ENCODE data around the gene STX5. TPM values are rescaled to one million over a fixed set of nuclear protein-coding genes. Genes with fewer than 3 reads are reported as not detected.
A peak's percentile ranks its signal among the peaks of the same experiment; 100 is the strongest.

The STX5 gene
- total and polyA plus RNA-seq, 10 of the 15 experiments (the other 5 are each of a cell fraction or from before 2014, with no cell fraction given): 3.8 to 35.4 (median 27.4) TPM

DNA sequence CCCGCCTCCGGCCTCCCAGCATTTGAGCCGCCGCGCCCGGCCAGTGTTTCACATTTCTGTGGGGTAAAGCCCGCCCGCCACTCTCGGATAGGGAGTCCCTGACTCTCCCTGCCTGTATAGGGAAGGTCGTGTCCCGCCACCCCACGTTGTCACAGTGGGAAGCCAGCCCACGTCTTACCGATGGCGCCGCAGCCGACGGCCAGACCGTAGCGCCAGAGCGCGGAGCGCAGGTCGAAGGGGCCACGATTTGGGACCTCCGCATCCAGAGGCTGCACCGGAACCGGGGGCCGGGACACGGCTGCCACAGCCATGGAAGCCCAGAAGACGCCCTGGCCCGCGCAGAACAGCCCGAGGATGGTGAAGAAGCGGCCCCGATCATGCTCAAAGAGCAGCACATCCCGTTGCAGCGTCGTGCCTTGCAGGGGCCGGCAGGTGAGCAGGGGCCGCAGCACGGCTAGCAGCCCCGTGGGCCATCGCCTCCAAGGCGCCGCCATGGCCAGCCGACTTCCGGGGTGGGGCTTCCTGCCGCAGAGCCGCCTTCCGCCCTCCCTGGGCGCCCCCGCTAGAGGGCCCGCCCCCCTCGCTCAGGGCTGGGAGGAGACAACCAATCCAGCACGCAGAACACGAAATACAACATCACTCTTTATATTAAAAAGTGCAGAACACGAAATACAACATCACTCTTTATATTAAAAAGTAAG is 40.2 kb downstream of the STX5 start, which contains the start of gene TMEM223:
TMEM223 (minus strand) TSS at position 506 of the 701 bp plus-strand sequence; CDS start at position 494, 12 bp downstream.
- no peaks in the 10 kb centered on the region for H3K27me3 ChIP-seq (replicated peaks in 1 of 2; ENCODE audit: control insufficient read depth in 2 of 2, insufficient read depth in 2 of 2, low read length in 1 of 2)
- BruUV-seq (replicated peaks): no TSS peak
- no peaks in the 10 kb centered on the region for H3K9me3 ChIP-seq (replicated peaks; ENCODE audit: control insufficient read depth, insufficient read depth, low read length)
- H3K4me3 ChIP-seq: peak within 1 kb of the TSS; percentile 84
- peaks cover 11% of the 10 kb centered on the region for H3K4me1 ChIP-seq (ENCODE audit: control insufficient read depth, insufficient read depth, low read length)
- peak; percentile 90 for ATAC-seq
- WGBS (ENCODE audit: insufficient coverage, insufficient replicate concordance, low lambda C conversion rate, missing lambda C conversion rate): under 1% methylated on average over 52 of the region's 58 CpGs
- H3K36me3 ChIP-seq (ENCODE audit: control insufficient read depth in 2 of 2, insufficient read depth in 2 of 2, low read length in 1 of 2): peaks cover 14 to 27% of the 10 kb centered on the region in 2 experiments
- ChIA-PET SMC1A (ENCODE audit: uncharacterized antibody, unreplicated experiment) (interaction anchor here (0.8 to 1.0 kb wide), 2 partner anchors 40 to 66 kb away, joined by 3 to 4 read pairs; no protein-coding TSS in a partner anchor), CTCF (interaction anchor here (0.9 to 6.6 kb wide), 7 partner anchors 8 to 90 kb away, joined by 3 to 68 read pairs (median 4); partner anchors contain the start of gene SLC3A2), POLR2A (interaction anchor here (0.6 to 6.0 kb wide), 10 partner anchors 12 to 230 kb away, joined by 3 to 44 read pairs (median 4); partner anchors contain the start of genes NXF1, POLR2G, STX5 and TEX54), RAD21 (ENCODE audit: unreplicated experiment) (interaction anchor here (0.6 to 1.3 kb wide), 4 partner anchors 17 to 169 kb away, joined by 3 read pairs; partner anchors contain the start of gene STX5)
- H3K4me2 ChIP-seq (ENCODE audit: control insufficient read depth, insufficient read depth): peak within 1 kb of the TSS; percentile 88
- H3K27ac ChIP-seq (ENCODE audit: control insufficient read depth, insufficient read depth): peak within 1 kb of the TSS; percentile 63
- intact Hi-C loops (cut with micrococcal nuclease; ENCODE audit: unreplicated experiment): no loop called here
- H3K79me2 ChIP-seq (ENCODE audit: control insufficient read depth, insufficient read depth, low read length): peaks cover 37% of the 10 kb centered on the region
- no peak for DNase-seq (ENCODE audit: low read depth, low spot score)
- FAIRE-seq: peak; percentile 27
- H3K9ac ChIP-seq (ENCODE audit: control insufficient read depth, insufficient read depth, low read length): peak within 1 kb of the TSS; percentile 76
- H4K20me1 ChIP-seq (ENCODE audit: control insufficient read depth, insufficient read depth): no peaks in the 10 kb centered on the region
- H2AFZ ChIP-seq (ENCODE audit: control insufficient read depth, low read depth, low read length): peak within 1 kb of the TSS; percentile 71; the same call in 1 of the 2 replicates
- in situ Hi-C loops (cut with MboI): no loop called here
- TF ChIP-seq STAT1 (conservative IDR thresholded peaks at IDR 0.05) (no peak), CEBPZ (IDR thresholded peaks at IDR 0.05; ENCODE audit: low read depth, low read length) (no peak), TARDBP (IDR thresholded peaks at IDR 0.05; ENCODE audit: borderline replicate concordance) (no peak), RB1 (IDR thresholded peaks at IDR 0.05; ENCODE audit: borderline replicate concordance) (0 out of 2 replicates have a peak, but pooled peaks have one; percentile 23), ZNF592 (IDR thresholded peaks at IDR 0.05) (no peak), ATF7 (IDR thresholded peaks at IDR 0.05; ENCODE audit: low read depth) (no peak), PML (IDR thresholded peaks at IDR 0.05; ENCODE audit: low read length) (peak; percentile 85), ZSCAN29 (IDR thresholded peaks at IDR 0.05) (no peak)
- TF ChIP-seq, protein P1, sequence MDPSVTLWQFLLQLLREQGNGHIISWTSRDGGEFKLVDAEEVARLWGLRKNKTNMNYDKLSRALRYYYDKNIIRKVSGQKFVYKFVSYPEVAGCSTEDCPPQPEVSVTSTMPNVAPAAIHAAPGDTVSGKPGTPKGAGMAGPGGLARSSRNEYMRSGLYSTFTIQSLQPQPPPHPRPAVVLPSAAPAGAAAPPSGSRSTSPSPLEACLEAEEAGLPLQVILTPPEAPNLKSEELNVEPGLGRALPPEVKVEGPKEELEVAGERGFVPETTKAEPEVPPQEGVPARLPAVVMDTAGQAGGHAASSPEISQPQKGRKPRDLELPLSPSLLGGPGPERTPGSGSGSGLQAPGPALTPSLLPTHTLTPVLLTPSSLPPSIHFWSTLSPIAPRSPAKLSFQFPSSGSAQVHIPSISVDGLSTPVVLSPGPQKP (IDR thresholded peaks at IDR 0.05; ENCODE audit: low read depth, low read length): peak; percentile 48; the same call in 1 of the 2 replicates
- TF ChIP-seq, protein P2, sequence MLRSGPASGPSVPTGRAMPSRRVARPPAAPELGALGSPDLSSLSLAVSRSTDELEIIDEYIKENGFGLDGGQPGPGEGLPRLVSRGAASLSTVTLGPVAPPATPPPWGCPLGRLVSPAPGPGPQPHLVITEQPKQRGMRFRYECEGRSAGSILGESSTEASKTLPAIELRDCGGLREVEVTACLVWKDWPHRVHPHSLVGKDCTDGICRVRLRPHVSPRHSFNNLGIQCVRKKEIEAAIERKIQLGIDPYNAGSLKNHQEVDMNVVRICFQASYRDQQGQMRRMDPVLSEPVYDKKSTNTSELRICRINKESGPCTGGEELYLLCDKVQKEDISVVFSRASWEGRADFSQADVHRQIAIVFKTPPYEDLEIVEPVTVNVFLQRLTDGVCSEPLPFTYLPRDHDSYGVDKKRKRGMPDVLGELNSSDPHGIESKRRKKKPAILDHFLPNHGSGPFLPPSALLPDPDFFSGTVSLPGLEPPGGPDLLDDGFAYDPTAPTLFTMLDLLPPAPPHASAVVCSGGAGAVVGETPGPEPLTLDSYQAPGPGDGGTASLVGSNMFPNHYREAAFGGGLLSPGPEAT (IDR thresholded peaks at IDR 0.05; ENCODE audit: low read depth): peak; percentile 83
